NCI-H2081 treated with DMSO at 0.1 percent for 48 hours (cell line): ENCODE measurements around the gene MAST4.
A peak's percentile ranks its signal among the peaks of the same experiment; 100 is the strongest.

ENCODE experiments used
- DNase-seq: peaks from one replicate; lab custom pipeline; 2025; lab: John Stamatoyannopoulos, UW

The MAST4 gene

DNA sequence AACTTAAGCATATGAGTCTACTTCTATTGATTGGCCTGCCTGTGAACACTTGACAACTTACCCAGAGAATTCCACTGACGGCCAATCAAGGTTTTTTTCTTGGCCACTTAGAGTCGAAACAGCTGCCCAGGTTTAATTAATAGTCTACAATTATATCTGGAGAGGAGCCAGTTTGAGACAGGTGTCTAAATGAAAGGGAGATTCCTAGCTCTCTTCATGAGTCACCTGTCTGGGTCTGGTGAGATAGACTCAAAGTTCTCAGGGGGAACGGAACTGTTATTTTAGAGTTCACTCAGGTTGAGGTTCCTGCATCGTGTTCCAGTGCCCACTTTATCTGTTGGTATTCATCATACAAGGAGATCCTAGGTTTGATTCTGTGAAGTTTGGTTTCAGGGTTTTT is 489.4 kb downstream of the MAST4 start:
- DNase-seq, result peak; percentile 1

DNA sequence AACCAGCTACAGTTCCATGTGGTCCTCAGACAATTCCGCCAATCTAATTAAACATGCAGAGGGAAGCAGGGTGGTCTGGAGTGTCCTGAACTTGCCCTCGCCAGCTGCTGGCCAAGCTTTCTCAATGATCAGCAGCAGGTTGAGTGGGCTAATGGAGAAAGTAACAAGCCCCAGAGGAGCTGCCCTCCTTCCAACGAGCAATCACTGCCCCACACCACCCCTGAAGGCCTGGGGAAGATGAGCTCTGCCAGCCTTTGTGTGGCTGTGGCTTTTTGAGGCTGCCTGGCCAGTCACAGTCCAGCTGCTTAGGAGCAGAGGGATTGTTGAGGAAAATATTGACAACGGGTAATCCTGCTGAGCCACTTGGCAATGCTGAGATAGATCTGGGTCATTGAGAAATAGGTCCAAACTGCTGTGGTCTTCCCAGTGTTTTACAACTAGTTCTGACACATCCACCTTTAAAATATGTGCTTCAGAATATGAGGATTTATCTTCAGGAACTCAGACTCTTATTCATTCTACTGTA is 493.1 kb downstream of the MAST4 start:
- DNase-seq, result no peak

DNA sequence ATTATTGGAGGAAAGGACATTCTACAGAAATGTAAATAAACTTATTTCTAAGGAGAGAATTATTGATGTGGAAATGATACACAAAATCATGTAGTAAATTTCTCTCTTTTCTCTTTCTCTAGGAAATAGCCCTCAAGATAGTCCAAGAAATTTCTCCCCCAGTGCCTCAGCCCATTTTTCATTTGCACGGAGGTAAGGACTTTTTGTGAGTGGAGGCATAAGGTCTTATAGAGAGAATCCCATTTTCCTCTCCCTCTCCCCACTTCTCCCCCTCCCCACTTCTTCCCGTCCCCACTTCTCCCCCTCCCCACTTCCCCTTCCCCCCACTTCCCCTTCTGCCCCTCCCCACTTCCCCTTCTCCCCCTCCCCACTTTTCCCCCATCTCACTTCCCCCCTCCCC is 493.8 kb downstream of the MAST4 start:
- no peak for DNase-seq

DNA sequence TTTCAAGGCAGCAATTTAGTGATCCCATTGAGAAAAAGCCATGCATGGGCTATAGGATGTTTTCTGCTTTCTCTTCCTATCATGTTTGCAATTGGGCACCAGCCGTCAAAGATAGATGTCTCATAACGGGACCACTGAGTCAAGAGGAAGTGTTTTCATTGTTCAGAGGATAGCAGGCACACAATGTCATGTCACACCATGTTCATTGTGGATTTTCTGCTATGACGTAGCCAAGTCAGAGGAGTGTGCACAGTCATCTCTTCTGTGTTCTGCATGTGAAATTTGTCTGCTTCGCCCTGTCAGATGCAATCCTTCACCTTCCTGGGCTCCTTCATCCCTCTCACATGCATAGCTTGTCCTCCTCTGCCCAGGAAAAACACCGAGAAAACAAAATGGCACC is 494.4 kb downstream of the MAST4 start:
- DNase-seq, result no peak

DNA sequence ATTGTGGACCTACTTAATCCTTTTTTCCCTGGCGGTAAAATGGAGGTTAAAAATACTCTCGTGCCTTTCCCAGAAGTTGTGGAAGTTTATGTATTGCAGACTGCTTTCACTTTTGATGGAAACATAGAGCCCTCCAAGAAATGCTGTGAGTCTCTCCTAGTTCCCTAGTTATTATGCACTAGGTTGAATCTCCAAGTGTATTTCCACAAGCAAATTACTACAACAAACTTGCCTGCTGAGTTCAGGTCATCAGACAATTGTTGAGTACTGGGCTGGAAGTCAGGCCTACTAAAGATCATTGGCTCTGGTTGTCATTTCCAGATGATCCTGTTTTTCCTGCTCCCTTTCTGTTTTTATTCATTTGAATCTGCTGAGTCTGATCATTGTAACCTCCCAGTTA is 496.3 kb downstream of the MAST4 start:
- no peak for DNase-seq

DNA sequence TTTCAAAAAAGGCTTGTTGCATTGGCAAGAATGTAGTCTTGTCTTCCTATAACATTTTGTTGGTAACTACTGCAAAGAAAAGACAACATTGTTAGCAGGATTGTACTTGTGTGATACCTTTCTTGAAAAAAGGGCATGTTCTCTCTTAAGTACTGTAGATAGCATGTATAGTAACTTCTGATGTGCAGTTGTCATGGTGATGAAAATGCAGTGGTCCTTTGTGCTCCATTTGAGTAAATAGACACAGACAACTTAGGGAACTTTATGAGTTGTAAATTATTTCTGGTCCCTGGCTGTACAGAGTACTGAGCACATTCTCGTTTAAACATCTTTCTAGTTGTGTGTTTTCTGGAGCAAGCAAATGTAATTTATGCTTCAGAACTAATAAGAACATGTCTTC is 497.1 kb downstream of the MAST4 start:
- no peak for DNase-seq

DNA sequence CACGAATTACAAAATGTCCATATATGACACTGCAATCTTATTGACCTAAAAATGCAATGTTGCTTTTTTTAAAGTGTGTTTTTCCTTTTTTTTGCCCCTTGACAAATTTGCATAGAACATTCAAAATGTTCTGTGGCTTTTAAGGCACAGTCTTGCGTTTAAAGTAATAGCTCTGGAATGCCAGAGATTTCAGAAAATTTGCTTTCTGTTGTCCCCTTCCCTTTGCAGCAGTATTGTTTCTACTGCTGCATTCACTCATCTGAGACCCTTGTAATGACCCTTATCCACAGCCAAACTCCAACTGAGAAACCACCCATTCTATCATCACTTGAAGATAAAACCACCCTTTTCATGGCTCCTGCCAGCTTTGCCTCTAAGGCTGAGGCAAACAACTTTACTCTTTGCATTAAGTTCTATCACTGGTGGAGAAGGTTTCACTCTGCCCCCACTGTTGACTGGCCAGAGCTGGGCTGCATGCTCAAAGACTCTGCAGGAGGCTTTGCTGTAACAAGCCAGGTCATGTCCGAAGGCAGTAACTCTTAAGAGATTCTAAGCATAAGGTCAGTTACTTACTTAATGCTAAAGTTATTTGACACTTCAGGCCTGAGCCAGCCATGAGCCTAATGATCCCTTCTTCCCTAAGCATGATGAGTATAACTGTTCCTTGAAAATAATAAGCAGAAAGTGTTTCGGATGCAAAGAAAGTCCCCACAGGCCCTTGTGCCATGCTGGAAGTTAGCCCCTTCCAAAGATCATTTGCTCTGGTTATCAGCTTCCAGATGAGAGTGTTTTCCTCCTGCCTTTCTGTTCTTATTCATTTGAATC is 498.5 kb downstream of the MAST4 start:
- DNase-seq, result no peak

DNA sequence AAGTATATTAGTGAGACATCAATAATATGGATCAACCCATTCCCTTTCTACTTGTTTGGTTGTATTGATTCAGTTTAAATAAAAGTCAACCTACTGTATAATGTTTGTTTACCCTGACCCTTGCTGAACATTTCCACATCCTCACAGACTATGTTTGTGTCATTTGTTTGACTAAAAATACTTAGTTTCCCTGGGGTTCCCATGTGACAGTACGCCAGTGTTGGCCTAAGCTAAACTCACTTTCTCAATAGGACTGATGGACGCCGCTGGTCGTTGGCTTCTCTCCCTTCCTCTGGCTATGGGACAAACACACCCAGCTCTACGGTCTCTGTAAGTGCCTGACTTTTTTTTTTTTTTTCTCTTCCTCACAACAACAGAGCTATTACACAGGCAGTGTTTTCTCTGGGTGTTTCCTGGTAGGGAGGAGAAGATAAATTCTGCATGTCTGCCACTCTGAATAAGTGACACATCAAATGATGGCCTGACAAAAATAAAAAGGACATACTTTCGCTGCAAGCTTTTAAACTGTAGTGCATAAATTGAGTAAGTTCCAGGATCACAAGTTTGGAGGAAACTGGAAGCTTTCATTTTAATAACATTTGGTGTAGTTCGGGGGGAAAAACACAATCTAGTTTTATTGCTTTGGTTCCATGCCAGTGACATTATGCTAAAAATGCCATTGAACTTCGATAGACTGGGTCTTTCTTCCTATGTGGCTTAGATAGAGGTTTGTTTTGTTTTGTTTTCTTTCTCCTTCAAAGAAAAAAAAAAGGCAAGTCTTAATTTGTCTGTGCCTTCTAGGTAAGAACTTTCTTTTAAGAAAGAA is 499.4 kb downstream of the MAST4 start:
- no peak for DNase-seq

DNA sequence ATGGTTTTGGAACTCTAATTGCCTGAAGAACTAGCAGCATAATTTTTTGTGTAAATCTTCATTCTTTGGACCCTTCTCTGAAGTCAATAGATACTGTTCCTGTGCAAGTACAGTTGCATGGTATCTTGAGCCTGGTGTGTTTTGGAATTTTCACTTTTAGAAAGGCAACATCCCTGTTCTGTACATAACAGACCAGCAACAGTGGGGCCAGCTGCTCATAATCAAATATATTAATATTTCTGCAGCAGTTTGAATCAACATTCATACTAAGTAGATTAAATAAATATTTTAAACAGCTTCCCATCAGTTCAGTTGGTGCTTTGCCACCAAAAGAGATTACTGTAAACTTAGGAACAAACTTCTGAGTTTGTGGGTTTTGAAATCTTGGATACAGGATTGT is 502.5 kb downstream of the MAST4 start:
- DNase-seq, result no peak

DNA sequence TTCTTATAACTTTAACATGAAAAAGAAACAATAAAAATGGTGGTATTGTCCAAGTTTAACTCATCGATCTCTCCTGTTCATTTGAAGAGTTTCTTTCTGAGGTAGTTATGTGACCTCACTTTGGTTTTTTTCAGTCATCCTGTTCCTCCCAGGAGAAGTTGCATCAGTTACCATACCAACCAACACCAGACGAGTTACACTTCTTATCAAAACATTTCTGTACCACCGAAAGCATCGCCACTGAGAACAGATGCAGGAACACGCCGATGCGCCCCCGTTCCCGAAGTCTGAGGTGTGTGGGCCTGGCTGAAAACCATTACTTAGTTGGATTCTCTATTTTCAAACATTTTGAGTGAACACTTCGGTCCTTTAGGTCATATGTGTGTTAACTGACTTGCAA is 504.1 kb downstream of the MAST4 start:
- DNase-seq, result no peak

DNA sequence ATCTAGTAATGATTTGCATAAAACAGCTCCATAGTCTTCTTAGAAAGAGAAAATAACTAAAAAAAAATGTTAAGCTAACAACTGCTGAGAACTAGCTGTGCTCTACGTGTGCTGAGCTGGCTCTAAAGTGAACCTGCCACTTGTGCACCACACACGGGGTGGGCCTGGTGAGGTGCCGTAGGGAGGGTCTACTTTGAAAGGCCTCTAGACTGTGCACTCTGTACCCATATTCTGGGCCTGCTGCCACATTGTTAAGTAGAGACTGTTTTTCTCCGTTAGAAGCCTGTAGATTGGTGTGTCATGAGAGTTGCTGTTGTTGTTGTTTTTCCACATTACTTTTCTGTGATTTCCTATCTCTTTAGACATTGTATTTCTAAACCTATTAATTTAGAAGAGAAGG is 506.5 kb downstream of the MAST4 start:
- no peak for DNase-seq

DNA sequence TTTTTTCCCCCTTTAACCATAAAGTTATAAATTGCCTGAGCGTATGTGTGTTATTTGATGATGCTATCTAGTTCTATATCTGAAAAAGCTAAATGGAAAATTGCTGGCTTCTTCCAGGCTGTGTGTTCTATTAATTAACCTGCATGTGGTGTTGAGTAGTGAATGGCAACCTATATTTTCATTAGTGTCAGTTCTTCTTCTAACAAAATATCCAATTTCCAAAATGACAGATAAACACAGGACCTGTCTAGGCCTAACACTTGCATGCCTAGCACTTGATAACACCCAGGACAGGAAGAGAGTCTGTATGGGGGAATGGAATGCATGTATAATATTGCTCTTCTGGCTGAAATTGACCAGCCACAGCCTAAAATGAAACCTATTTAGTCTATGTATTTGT is 508.7 kb downstream of the MAST4 start:
- DNase-seq, result no peak

DNA sequence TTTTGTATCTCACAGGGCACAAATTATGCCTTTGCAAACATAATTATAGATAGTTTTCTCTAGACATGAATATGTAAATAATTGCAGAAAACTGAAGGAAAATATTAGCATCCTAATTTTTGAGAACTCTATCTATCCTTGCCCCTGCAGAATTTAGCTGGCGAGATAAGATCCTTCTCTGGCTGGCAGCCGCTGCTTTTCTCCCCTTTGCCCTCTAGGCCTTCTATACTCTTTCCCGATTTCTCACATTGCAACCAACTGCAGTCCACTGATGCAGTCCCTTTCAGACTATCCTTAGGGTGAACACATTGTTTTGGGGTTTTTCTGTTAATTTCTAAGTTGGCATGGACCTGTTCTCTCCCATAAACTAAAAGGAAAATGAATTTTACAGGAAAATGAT is 509.1 kb downstream of the MAST4 start:
- DNase-seq, result no peak

DNA sequence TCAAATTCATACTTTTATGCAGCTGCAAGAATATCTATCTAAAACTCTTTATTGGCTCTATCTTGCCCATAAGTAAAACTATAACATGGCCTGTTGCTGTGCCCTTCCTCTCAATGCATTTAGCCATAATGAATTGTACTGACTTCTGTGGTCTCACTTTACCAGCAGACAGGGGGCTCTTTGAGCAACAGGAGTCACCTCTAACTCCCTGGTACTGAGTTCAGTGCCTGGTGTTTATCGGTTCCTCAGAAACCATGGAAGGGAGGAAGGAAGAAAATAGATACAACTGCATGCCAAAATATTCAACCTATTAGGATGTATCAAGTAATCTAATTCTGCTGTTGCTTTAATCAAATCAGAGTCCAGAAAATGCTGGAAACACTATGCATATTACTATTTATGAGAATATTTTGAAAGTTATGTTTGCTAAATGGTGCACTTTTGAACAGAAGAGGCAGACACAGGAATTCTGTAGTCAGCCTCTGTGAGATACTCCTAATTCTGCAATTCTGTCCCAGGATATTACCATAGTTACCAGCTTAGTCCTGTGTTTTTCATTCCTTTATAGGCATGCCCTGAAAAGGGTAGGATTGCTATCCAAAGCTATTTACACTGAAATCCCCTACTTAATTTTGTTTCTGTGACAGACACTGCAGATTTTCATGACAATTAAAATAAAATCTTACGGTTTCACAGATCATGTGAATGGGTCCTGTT is 510.6 kb downstream of the MAST4 start:
- no peak for DNase-seq

DNA sequence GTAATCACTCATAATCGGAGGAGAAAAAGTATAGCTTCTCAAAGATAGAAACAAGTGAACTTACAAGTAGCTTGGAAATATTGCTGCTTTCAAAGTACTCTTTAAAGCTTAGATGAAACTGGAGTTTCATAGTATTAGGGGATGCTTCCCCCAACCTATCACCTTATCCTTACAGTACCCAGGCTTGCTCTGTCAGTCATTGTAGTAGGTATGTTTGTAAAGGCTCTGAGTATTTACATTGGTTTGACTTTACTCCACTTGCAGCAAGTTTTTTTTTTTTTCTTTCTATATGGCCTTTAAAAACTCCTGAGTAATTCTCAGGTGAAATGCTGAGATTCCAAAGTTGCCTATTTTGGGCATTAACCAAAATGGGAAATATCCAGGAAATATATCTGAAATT is 515.6 kb downstream of the MAST4 start:
- no peak for DNase-seq

DNA sequence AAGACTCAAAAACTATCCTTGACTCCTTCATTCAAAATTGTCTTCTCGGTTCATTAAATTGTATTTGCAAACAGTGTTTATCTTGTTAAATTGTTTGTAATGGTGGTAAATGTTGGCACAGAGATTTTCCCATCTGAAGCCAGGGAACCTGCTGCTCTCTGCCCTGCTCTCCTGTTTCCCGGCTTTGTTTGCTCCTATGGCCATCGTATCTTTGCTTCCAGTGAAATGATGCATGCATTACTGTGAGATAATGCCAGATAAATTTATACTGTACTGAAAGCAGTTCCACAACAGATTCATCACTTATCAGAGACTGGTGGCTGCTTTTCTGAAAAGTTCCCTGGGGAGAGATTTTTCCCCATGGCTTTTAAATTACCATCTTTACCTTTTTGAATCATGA is 519.1 kb downstream of the MAST4 start:
- peak; percentile 29 for DNase-seq

DNA sequence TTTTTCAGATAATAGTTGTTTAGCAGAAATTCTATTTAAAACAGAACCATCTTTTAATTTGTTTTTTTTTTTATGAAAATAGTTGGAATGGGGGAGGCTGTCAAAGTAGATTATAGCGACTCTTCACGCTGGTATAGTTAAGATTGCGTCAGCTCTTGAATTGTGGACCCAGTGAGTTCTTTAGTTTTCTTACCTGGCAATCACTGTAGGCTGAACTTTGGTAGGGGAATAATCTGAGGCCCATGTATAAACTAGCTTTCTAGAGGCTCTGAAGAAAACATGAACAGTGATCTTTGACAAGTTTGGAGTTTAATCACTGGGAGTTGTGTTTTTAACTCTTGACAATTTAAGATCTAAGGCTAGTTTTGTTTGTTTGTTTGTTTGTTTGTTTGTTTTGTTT is 519.6 kb downstream of the MAST4 start:
- no peak for DNase-seq

DNA sequence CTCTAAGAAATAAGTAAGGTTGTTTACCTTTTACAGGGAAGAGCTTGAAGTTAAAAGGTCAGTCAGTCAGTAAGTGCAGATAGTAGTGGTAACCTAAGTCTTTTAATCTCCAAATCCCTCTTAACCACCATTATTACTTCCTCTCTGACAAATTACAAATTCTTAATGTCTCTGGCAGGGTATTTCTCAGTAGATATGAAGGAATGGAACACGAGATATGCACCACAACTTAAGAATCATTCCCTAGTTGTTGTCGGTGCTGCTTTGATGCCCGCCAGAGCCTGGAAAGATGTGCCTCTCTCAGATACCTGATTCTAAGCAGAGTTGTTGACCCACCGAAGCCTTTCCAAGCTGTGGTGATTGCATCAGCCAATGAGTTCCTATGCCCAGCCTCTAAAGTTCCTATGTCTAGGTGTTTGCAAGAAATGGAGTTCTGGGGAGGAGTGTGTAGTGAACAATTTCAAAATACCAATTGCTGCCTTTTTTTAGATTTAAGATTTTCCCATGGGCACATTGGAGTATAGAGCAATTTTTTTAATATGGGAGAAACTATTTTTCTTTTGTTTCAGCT is 521.9 kb downstream of the MAST4 start:
- no peak for DNase-seq

DNA sequence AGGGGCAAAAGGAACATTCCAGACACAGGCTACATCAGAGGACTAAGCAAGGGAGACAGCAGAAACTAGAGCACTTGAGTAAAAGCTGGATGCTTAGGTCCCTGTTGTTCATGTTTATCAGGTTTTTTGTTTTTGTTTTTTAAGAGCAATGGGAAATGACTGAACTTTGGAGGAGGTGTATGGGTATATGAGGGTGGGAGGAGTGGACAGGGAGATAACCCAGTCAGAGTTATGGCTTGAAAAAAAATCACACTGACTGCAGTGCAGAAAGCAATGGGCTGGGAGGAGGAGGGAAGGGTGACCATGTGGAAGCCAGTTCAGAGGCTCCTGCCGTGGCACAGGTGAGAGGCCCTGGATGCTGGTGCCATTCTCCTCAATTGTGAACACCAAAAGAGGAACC is 522.8 kb downstream of the MAST4 start:
- DNase-seq, result no peak

DNA sequence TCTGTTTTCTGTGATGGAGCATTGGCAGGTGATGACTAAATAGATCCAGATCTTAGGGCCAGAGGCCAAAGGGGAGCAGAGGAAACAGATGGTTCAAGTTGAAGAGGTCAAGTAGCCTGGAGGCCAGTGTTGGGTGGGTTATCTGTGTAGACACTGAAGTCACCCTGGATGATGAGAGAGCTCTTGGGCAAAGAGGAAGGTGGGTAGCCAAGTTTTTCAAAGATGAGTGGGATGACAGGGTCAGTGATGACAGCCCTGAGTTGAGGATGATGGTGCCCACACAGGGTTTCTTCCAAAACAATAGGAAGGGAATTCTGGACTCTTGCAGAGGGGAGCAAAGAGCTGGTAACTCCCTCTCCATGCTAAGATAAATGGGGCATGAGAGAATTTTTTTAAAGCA is 523.8 kb downstream of the MAST4 start:
- DNase-seq, result no peak

DNA sequence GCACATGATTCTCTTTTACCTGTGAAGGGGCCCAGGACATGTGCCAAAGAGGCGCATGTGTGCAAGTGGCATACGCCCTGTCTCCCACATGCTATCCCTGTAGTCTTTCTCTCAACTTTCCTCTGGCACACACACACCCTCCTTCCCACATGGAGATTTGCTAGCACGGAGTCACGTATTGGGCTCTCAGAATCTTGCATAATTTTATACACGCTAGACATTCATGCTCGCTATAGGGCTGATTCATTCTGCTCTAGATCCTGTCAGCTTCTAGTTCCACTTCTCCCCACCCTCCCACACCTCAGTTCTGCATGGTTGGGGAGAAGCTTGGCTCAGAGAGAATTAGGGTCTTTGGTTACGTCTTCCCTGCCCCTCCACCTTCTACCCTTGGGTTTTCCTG is 527.6 kb downstream of the MAST4 start:
- DNase-seq, result no peak

DNA sequence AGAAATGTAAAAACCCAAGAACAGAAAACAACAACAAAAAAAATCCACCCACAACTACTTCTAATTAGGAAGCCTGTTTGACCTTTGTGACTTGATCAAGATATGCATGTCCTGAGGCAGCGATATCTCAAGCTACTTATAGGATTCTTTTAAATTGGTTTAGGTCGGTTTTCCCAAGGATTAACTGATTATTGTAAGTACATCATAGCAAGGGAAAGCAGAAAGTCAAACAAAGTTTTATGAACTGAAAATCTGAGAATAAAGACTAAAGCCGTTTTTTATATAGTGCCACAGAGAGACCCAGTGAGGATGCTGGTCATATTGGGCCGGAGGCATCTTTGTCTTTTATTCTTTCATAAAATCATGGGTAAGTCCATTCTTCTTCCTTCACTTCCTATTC is 528.4 kb downstream of the MAST4 start:
- DNase-seq, result no peak
